Ectodermal cell (in vitro differentiated cells): ENCODE measurements around the gene RFTN2.
"Not testable (repeated sequence)": the region's sequence is repeated elsewhere in the genome, so short reads cannot be mapped to it uniquely, and the experiment has no call there.

Experiments used
- H3K27ac ChIP-seq: 2 replicates; pipeline ENCODE4 v1.7.0; 2013; ENCODE audit warnings: mild to moderate bottlenecking, low read depth, low read length; ENCODE audit not compliant: insufficient read depth, poor library complexity, severe bottlenecking
- H3K27me3 ChIP-seq: 2 replicates; pipeline ENCODE4 v1.7.0; 2013; ENCODE audit warnings: mild to moderate bottlenecking, low read length; ENCODE audit not compliant: insufficient read depth, control insufficient read depth, poor library complexity, severe bottlenecking
- H3K36me3 ChIP-seq: one replicate; pipeline ENCODE4 v1.7.0; 2013; ENCODE audit warnings: low read length; ENCODE audit not compliant: control insufficient read depth, insufficient read depth
- H3K4me1 ChIP-seq: one replicate; pipeline ENCODE4 v1.7.0; 2013; ENCODE audit warnings: low read length; ENCODE audit not compliant: control insufficient read depth, insufficient read depth
- H3K4me3 ChIP-seq: 2 replicates; pipeline ENCODE4 v1.7.0; 2013; ENCODE audit warnings: low read depth, low read length, control low read depth; ENCODE audit not compliant: insufficient read depth
- H3K9me3 ChIP-seq: 2 replicates; pipeline ENCODE4 v1.7.0; 2013; ENCODE audit warnings: mild to moderate bottlenecking, low read length, moderate library complexity; ENCODE audit not compliant: control insufficient read depth
- WGBS, 2 experiments: methylation state at CpG; one replicate each; pipeline ENCODE4 v1.1.7; 2013; ENCODE audit warnings: missing lambda C conversion rate in 2 of 2; 5-methylcytosine and 5-hydroxymethylcytosine counted together

RFTN2 gene

GRCh38 chr2:197647961-197648690 lies 27.3 kb downstream of the RFTN2 start:
- 89 to 93% methylated on average over 3 of the region's 3 CpGs for WGBS, 2 experiments
- no peak overlapping the region for H3K4me3 ChIP-seq

GRCh38 chr2:197641666-197642065 lies 33.7 kb downstream of the RFTN2 start:
- Histone ChIP-seq H3K27ac (no peak overlapping the region), H3K9me3 (no peaks in the 10 kb centered on the region), H3K4me3 (no peak overlapping the region), H3K27me3 (no peaks in the 10 kb centered on the region), H3K4me1 (no peaks in the 10 kb centered on the region), H3K36me3 (peaks cover 5% of the 10 kb centered on the region)
- 87 to 98% methylated on average over 3 of the region's 3 CpGs for WGBS, 2 experiments

More at GRCh38 chr2:197647961-197648690, 27.3 kb downstream of the RFTN2 start:
- Histone ChIP-seq H3K27me3 (no peaks in the 10 kb centered on the region), H3K27ac (no peak overlapping the region), H3K36me3 (peaks cover 3% of the 10 kb centered on the region), H3K9me3 (no peaks in the 10 kb centered on the region), H3K4me1 (no peaks in the 10 kb centered on the region)

DNA sequence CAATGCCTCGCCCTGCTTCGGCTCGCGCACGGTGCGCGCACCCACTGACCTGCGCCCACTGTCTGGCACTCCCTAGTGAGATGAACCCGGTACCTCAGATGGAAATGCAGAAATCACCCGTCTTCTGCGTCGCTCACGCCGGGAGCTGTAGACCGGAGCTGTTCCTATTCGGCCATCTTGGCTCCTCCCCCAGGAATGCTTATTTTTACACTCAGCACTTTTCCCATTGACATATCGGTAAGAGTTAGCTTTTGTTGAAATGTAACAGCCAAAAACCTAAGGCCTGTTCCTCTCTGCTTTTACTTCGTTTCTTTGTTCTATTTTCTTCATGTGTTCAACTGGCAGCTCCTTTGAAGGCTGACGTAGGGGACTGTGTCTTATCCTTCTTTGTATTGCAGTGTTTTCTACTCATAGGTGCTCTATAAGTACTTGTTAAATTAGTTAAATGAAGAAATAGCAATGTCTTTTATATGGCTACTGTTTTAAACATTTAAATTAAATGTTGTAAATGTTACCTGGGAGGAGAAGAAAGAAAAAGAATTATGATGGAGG lies 34.7 kb downstream of the RFTN2 start:
- H3K4me1 ChIP-seq, H3K27me3 ChIP-seq, H3K4me3 ChIP-seq, H3K9me3 ChIP-seq, H3K36me3 ChIP-seq, H3K27ac ChIP-seq: not testable (repeated sequence)
- 89 to 90% methylated on average over 12 of the region's 19 CpGs for WGBS, 2 experiments

- no peaks in the 10 kb centered on the region for H3K4me1 ChIP-seq
- H3K4me3 ChIP-seq = no peak overlapping the region
- no peak overlapping the region for H3K27ac ChIP-seq
- no peaks in the 10 kb centered on the region for H3K27me3 ChIP-seq
- no peaks in the 10 kb centered on the region for H3K36me3 ChIP-seq
- H3K9me3 ChIP-seq = no peaks in the 10 kb centered on the region
Measured at GRCh38 chr2:197633109-197633657, 42.2 kb downstream of the RFTN2 start.

DNA sequence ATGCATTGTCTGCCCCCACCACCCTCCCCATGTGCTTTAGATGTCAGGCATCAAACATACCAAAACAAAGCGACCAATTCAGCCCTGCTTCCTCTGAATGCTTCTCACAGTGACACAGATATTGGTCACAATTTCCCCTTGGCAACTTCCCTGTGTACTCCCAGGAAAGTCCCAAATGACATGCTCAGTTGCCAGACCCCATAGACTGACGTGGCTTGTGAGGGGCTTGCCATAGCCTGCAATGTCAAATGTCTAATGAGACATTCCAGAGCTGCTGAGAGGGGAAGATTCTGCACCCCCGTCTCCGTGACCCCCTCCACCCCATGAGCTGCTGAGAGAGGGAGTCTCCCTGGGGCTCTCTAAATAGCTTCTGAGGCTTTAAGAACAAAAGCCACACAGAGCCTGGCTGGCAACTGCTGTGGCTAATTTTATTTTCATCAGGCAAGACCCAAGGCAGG lies 47.3 kb downstream of the RFTN2 start:
- Histone ChIP-seq H3K4me3 (no peak overlapping the region), H3K27me3 (no peaks in the 10 kb centered on the region), H3K9me3 (no peaks in the 10 kb centered on the region), H3K27ac (peak overlapping the region; percentile 77), H3K4me1 (no peaks in the 10 kb centered on the region), H3K36me3 (no peaks in the 10 kb centered on the region)
- 14 to 18% methylated on average over 4 of the region's 4 CpGs for WGBS, 2 experiments

GRCh38 chr2:197626965-197627625 lies 48.3 kb downstream of the RFTN2 start:
- no peaks in the 10 kb centered on the region for H3K4me1 ChIP-seq
- H3K27me3 ChIP-seq = no peaks in the 10 kb centered on the region
- WGBS, 2 experiments = 86 to 93% methylated on average over 6 of the region's 7 CpGs
- H3K27ac ChIP-seq = peak overlapping the region; percentile 63
- H3K4me3 ChIP-seq = no peak overlapping the region
- H3K9me3 ChIP-seq = no peaks in the 10 kb centered on the region
- no peaks in the 10 kb centered on the region for H3K36me3 ChIP-seq

- 56 to 81% methylated on average over 1 of the region's 1 CpG for WGBS, 2 experiments
- H3K4me1 ChIP-seq = peaks cover 6% of the 10 kb centered on the region
- H3K27ac ChIP-seq = no peak overlapping the region
Measured at GRCh38 chr2:197620133-197620532, 55.3 kb downstream of the RFTN2 start.

DNA sequence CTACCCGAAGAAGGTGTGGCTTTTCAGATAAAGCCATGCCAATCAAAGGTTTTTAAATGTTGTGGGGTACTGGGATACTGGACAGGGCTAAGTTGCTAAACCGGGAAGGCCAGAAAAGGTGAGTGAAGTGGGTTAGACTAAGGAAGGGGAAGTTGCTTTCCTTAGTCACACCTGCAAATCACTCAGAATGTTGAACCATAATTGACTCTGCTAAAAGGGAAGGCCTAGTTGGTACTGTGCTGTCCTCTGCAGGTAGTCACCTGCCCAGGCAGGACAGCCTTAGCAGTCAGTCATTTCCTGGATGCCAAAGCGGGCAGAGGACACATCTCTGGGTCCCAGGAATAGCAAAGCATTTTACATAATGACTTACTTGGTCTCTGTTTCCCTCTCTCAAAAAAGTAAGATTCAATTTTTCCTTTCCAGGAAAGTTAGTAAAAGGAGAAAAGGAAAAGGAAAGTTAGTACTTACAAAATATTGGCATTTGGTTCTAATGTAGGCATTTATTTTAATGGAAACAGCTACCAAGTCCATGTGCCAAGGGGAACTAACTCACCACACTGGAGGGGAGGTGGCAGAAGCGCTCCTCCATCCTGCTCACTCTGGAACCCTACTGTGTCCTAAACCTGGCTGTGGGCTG lies 60.3 kb downstream of the RFTN2 start:
- no peaks in the 10 kb centered on the region for H3K9me3 ChIP-seq
- peaks cover 4% of the 10 kb centered on the region for H3K4me1 ChIP-seq
- 76 to 80% methylated on average over 3 to 4 of the region's 4 CpGs for WGBS, 2 experiments
- H3K4me3 ChIP-seq = no peak overlapping the region
- H3K36me3 ChIP-seq = no peaks in the 10 kb centered on the region
- no peaks in the 10 kb centered on the region for H3K27me3 ChIP-seq
- no peak overlapping the region for H3K27ac ChIP-seq

More at GRCh38 chr2:197620133-197620532, 55.3 kb downstream of the RFTN2 start:
- no peak overlapping the region for H3K4me3 ChIP-seq
- H3K9me3 ChIP-seq = no peaks in the 10 kb centered on the region
- H3K36me3 ChIP-seq = no peaks in the 10 kb centered on the region
- no peaks in the 10 kb centered on the region for H3K27me3 ChIP-seq

GRCh38 chr2:197614532-197614931 lies 60.9 kb downstream of the RFTN2 start:
- Histone ChIP-seq H3K4me1 (no peaks in the 10 kb centered on the region), H3K27me3 (no peaks in the 10 kb centered on the region), H3K4me3 (no peak overlapping the region), H3K27ac (no peak overlapping the region), H3K36me3 (no peaks in the 10 kb centered on the region), H3K9me3 (no peaks in the 10 kb centered on the region)
- 90 to 91% methylated on average over 2 to 3 of the region's 3 CpGs for WGBS, 2 experiments

- Histone ChIP-seq H3K27me3 (no peaks in the 10 kb centered on the region), H3K4me1 (no peaks in the 10 kb centered on the region), H3K9me3 (no peaks in the 10 kb centered on the region), H3K27ac (no peak overlapping the region), H3K36me3 (no peaks in the 10 kb centered on the region), H3K4me3 (no peak overlapping the region)
- 0% methylated on average over 1 of the region's 1 CpG for WGBS, 2 experiments
Measured at GRCh38 chr2:197613509-197613987, 61.8 kb downstream of the RFTN2 start.
